ENCODE data around the gene UNC79. TPM values are rescaled to one million over a fixed set of nuclear protein-coding genes. Genes with fewer than 3 reads are reported as not detected.

Gene UNC79
- total RNA-seq, 2 donors from 2014 or later, result 0.08 to 0.09 TPM

DNA sequence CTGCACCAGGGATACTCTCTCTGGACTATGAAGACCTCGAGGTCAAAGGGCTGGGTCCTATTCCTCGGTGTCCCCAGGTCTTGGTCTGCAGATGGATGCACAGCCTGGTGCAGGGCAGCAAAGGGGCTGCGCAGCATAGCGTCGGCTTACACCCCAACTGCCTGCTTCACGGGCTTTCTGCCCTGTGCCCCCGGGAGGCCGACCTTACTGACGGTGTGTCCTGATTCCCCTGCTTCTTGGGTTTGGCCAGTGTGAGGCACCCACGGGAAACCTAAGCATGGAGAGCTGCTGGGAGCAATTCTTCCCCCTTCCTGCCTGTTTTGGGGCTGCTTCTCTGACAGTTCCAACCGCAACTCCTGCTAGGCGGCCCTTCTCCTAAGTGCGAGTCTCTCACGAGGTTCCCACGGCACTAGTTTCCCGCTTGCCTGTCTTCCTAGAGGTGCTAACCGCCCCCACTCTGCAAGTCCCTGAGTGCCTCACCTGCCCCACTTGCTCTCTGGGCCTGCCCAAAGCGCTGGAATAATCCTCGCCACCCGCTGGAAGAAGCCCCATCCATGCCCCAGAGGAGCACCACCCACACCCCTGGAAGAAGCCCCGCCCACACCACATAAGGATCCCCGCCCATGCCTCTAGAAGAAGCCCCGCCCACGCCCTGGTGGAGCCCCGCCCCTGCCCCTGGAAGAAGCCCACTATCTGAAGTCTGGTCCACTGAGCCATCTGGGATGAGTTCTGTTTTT is 303.5 kb downstream of the UNC79 start:
- ATAC-seq (no peak), DNase-seq (no peak)
- intact Hi-C loops (cut with DNase I, micrococcal nuclease), result no loop called here

DNA sequence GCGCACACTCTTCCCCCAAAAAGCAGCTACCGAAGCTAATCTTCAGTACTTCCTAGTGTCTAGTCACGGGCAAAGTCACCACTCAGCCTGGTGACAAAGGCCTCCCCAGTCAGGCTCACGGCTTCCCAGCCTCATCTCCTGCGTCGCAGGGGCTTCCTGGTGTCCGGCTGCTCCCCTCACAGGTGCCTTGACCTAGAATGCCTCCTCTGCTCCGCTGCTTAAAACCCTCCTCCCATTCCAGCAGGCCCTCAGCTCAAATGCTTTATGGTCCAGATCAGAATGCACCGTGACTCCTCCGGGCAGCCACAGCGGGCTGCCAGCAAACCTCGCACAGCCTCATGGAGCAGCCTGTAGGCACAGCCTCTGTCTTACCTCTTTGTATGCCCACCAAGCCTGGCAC is 304.5 kb downstream of the UNC79 start:
- ATAC-seq, result no peak
- no peak for DNase-seq
- intact Hi-C loops (cut with DNase I, micrococcal nuclease), result no loop called here

DNA sequence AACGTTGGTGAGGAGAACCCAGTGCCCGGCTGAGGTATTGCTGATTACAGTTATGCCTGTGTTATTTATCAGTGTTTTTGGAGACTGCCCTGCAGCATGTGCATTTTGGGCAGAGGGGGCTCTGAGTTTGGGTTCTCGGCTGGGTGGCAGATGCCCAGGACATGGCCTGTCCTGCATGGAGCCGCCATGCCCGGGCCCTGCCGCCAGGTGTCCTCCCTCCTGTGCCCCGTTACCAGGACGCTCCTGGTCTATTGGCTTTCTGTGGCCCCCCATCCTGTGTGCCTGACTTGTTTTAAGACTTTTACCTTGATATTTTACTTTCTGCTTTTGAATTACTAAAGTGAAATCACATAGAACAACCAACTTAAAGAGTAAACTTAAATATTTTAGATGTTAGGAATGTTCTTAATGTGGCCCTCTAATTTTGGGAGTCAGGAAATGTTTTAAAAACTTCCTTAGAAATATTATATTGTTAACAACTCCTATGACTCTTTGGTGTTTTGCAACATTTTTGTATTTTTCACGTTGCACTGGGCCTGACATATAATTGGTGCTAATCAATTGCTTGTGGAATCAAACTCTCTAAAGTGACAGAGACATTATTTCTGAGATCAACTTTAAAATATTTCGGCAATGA is 305.8 kb downstream of the UNC79 start:
- intact Hi-C loops (cut with DNase I, micrococcal nuclease), result no loop called here
- DNase-seq (no peak), ATAC-seq (no peak)

DNA sequence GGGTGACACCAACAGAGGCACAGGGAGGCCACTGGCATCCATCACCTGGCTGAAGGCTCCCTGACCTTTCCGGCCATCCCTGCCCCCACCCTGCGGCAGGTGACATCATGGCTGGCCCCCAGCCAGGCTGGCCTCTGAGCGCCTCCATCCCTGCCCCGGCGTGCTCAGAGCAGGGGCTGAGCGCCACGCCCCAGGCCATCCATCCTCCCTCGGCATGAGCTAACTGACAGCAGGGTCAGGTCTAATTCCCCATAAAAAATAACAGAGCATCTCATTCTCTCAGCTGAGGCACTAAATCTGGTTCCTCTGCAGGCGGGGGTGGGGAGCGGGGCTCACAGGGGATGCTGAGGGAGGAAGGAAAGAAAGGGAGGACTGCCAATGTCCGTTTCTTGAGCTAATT is 306.9 kb downstream of the UNC79 start:
- intact Hi-C loops (cut with DNase I, micrococcal nuclease), result no loop called here
- ATAC-seq (no peak), DNase-seq (no peak)

DNA sequence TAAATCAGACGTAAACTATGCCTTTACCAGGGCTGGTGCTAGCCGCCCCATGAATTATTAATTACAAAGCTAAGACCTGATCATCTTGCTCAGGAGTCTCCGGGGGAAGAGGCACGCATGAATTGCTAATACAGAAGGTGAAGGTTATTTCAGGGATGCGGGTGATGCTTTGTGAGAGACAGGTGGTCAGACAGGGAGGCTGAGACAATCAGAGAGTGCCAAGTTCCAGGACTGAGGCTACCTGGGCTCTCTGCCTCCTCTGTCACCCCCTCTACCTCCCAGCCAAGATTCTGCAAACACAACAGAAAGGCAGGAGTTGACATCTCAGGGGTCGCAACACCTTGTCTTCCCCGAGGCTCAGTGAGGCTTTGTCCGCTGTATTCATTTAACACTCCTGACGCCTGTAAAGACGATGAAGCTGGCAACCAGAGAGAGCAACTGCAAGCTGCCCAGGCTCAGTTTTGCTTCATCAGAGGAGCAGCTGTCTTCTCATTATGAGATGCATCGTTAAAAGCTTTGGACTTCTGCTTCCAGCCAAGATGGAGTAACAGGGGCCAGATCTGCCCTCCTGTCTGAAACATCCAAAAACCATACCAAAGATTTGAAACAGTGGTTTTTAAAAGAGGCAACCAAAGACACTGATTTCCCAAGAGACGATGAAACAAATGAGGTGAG is 311.0 kb downstream of the UNC79 start:
- intact Hi-C loops (cut with DNase I, micrococcal nuclease), result no loop called here
- ATAC-seq (no peak), DNase-seq (no peak)

DNA sequence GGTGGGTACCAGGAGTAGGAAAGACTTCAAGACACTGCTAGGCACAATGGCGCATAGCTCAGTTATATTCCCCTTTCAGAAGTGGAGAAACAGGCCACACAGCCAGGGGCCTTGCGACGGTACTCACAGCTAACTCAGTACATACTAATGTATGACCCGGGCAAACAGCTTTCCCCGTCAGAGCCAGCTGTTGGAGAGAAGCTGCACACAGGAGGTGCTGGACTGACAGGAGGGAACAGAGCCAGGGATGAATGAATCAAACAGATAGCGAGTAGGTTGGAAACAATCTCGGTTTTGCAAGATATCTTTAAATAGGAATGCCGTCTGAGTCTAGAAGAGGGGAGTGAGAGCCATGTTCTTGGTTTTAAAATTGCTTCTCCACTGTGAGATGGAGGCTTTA is 312.0 kb downstream of the UNC79 start:
- ATAC-seq (no peak), DNase-seq (no peak)
- intact Hi-C loops (cut with DNase I, micrococcal nuclease), result no loop called here

DNA sequence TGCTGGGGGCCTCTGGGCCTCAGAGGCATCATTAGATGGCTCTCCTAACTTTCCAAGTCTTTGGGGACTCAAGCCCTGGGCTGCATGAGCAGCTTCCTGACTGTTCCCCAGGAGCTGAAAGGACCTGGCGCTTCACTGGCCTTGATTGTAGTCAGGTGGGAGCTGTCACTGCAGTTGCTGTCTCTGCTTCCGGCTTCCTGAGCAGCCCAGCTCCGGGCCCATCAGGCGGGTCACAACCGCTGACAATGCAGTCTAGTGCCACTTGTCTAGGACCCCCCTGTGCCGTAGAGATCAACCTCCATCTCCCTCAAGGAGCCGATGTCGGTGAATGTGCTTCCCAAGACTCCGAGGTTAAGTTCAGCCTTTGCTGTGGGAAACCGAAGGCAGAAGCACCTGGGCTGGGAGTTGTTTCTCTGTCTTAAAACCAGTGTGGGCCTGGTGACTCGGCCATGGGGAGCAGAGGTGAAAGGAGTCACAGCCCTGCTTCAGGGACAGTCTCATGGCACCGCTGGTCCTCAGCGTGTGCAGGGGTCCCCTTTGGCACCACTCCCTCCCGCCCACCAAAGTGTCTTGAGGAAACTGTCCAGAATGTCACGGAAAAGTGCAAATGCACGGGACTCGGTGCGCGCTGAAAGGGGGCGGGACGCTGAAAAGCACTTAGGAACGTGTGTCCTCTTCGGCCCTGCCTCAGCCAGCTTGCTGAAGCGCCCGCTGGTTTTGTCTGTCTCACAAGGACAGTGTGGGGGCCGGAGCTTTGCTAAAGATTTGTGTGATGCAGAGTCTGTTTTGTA is 312.7 kb downstream of the UNC79 start:
- intact Hi-C loops (cut with DNase I, micrococcal nuclease), result no loop called here
- DNase-seq (no peak), ATAC-seq (no peak)

DNA sequence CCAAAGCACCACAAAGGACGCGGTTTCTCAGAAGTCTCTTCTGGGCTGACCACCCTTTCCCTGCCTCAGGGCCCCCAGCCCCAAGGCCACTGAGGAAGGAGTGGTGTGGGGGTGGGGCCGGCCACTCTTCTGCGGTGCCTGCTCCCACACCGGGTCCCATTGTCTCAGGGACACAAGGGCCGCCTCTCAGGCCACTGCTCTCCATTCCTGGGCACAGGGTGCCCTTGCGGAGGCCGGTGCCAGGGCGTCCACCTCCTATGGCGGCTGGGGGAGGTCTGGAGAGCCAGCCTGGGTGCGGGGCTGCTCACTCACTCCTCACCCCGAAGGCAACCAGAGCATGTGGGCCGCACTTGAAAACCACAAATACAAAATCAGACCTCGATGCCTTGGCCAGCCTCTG is 313.4 kb downstream of the UNC79 start:
- ATAC-seq (no peak), DNase-seq (no peak)
- intact Hi-C loops (cut with DNase I, micrococcal nuclease), result no loop called here

DNA sequence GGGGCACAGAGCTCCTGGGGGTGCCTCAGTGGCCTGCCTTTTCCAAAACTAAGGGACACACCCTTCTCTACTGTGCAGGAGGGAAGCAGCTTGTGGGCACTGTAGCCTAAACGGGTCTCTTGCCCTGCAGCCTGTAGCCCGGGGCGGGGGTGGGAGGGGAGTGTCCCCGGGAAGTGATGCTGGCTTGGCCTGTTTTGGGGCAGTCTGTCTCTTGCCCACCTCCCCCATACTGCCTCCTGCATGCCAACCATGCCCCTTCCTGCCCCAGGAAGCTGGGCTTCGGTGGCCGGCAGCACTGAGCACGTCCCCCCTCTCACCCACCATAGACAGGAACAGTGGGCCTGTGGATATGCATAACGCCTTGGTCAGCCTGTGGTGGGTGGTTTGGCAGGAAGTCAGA is 314.1 kb downstream of the UNC79 start:
- intact Hi-C loops (cut with DNase I, micrococcal nuclease), result no loop called here
- no peak for DNase-seq
- no peak for ATAC-seq

DNA sequence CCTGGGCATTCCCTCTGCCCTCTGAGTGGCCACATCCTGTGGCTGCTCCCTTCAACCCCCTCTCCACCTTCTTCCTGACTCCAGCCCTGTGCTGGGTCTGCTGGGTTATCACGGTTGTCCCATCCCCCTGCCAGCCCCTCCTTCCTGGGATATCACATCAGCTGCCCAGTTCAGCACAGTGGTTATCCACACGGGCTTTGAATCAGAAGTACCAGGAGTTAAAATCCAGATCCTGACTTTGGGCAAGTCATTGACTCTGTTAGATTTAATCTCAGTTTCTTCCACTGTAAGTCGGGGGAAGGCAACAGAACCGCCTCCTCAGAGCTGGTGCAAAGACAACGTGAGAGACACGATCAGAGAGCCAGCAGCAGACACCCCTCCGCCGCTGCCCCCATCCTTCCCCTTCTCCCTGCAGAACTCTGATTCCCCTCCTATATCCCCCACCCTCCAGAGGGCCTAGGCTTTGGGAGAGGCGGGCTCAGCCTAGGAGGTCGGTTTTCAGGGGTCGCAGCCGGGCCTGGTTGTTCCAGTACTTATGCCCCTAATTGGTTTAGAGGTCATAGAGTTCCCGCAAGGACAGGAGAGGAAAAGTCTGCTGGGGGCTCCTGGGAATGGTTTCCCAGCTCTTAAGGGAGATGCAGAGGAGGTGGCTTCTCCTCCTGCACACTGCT is 315.0 kb downstream of the UNC79 start:
- DNase-seq (no peak), ATAC-seq (no peak)
- intact Hi-C loops (cut with DNase I, micrococcal nuclease), result no loop called here

DNA sequence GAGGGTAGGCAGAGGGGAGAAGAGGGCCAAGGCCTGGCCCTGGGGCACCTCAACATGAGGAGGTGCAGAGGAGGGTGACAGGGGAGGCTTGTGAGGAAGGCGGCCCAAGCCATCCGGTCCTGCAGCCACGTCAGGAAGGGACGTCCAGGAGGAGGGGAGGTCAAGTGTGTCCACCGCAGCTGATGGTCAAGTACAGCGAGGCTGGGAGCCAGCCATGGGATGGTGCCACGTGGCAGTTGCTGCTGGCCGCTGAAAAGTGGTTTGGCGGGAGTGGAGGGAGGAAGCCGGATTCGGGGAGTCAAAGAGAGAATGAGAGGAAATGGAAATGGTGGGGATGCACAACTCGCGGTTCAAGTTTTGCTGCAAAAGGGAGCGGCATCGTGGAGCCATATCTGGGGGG is 316.4 kb downstream of the UNC79 start:
- intact Hi-C loops (cut with DNase I, micrococcal nuclease), result no loop called here
- DNase-seq (no peak), ATAC-seq (no peak)

DNA sequence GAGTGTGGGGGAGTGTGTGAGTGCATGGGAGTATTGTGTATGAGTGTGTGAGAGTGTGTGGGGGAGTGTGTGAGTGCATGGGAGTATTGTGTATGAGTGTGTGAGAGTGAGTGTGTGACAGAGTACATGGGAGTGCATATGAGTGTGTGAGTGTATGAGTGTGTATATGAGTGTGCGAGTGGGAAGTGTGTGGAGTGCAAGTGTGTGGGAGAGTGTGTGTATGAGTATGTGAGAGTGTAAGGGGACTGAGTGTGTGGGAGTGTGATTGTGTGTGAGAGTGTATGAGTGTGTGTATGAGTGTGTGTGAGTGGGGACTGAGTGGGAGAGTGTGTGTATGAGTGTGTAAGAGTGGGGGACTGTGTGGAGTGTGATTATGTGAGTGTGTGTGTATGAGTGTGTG is 316.8 kb downstream of the UNC79 start:
- no peak for ATAC-seq

DNA sequence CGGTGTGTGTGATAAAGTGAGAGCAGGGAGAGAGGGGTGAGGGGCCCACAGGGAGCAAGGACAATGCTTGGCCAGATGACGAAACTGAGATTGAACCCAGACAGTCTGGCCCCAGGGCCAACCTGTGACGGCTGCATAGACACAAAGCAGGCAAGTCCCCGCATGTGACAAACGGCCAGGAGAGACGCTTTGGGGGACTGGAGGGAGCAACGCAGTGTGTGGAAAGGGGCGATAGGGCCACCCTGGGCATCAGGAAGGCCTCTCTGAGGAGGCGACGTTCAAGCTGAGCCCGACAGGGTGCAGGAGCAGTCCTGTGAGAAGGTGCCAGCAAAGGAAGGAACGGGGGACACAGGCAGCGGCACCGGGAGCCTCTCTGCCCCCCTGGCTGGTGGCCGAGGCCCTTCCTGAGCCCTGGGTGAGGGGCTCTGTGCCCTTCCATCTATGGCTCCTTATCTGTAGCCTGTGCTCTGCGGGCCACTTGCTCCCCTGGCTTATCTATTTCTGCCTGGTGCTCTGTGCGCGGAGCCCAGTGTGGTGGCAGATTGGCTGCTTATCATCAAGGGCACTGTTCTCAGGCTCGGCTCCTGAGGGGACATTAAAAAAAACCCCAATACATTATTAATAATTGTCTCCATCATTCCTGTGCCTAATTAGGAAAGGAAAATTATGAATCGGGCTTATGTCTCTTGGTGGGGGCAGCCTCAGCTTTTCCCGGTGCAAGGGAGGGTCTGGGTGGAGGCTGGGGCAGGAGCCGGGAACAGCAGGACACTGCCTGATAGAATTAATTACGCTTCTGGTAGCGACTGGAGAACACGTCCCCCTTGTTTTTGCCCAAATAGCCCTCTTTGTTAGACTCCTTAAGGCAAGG is 317.7 kb downstream of the UNC79 start:
- intact Hi-C loops (cut with DNase I, micrococcal nuclease), result no loop called here
- no peak for ATAC-seq
- no peak for DNase-seq

More for the DNA sequence above, 316.8 kb downstream of the UNC79 start:
- intact Hi-C loops (cut with DNase I, micrococcal nuclease), result no loop called here
- no peak for DNase-seq

DNA sequence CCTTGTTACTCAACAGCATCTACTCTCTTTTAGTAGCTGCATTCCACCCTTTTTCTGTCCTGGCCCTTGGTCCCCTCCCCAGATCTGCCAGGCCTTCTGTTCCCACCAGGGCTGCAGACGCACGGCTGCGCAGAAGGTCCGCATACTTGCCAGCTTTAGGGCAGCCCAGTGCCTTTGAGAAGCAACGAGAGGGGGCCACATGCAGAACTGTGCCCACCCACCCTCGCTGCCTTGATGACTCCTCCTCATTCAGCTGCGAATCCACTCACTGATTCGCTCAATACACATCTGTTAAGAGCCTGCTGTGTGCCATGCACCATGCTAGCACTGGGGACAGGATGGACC is 318.3 kb downstream of the UNC79 start:
- ATAC-seq (no peak), DNase-seq (no peak)
- intact Hi-C loops (cut with DNase I, micrococcal nuclease), result no loop called here

DNA sequence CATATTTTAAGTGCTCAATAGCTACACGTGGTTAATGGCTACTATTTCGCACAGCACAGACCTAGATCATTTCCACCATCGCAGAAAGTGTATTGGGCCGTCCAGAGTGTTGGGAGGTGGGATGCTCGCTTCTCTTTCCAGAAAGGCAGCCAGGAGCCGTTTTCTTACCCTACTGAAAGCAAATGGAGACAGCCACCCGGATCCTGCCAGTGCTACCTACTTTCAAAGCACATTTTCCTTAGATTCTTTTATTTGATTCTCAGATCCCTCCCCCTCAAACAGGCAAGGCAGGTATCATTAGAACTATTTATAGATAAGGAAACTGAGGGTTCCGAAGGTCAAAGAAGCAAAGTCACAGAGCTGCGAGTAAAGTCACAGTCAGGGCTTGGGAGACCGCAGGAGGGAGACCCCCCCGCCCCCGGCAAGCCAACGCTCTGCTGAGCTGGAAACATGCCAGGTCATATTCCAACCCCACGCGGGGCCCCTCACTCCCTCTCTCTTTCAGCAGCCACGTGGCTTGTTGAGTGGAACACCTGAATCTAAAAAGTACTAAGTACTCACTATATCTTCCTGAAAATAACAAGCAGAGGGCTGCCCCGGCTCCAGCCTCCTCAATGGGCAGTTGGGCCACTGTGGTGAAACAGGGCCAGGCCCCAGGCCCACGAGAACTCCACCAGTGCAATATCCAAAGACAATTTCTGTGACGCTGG is 321.4 kb downstream of the UNC79 start:
- ATAC-seq (no peak), DNase-seq (no peak)
- intact Hi-C loops (cut with DNase I, micrococcal nuclease), result no loop called here

DNA sequence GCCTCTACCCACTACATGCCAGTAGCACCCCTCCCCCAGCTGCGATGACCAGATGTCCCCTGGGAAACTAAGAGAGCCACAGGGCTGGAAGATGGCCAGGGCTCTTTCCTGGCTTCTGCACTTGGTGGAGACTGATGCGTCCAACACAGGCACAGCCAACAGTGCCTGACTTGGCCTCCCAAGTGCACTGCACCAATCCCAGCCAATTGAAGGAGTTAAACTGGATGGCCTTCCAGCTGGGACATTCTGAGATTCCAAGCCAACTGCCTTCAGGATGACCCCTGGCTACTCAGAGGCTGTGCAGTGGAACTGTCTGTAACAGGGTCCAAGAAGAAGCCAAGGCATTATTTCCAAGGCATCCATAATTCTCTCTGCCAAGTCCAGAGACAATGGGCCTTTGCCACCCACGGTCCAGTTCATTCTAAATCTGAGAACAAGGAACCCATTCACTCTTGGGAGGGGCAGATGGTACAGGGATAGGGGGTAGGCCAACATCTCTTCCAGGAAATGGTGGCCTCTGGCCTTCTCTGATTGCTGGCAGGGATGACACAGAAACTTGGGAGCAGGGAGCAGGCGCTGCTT is 322.3 kb downstream of the UNC79 start:
- ATAC-seq, result no peak
- intact Hi-C loops (cut with DNase I, micrococcal nuclease), result no loop called here
- DNase-seq, result no peak

DNA sequence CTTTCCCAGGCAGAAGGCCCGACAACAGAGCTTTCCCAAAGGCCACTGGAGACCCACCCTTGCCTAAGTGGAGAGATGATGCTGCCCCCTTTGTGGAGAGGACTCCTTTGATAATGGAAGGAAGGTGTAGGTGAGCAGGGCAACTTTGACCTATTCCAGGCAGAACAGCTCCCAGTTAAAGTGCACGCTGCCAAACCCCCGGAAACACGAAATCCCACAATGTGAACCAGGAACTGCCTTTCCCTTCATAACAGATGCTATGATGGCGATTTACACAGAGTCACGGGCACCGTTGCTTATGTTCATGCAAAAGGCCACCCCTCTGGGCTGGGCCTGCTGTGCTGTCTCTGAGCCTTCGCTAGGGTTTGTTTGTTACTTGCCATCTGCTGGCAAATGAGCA is 322.9 kb downstream of the UNC79 start:
- ATAC-seq (no peak), DNase-seq (no peak)
- intact Hi-C loops (cut with DNase I, micrococcal nuclease), result no loop called here

All from left colon (tissue), 2 donors.